HEK293T (cell line): ENCODE measurements around the gene TMEM117.

Experiments
- FOXA1 ChIP-seq: fragments of 450-650 bp; IDR thresholded peaks from 2 replicates; pipeline ENCODE4 v1.6.1; 2016; ENCODE audit warnings: mild to moderate bottlenecking
- NFRKB ChIP-seq: fragments of 450-650 bp; IDR thresholded peaks from 2 replicates; pipeline ENCODE4 v1.6.1; 2016; ENCODE audit warnings: mild to moderate bottlenecking, moderate library complexity
- TARDBP ChIP-seq: fragments of 450-650 bp; IDR thresholded peaks from 2 replicates; pipeline ENCODE4 v1.6.1; 2016

GRCh38 chr12:44117337-44117736 is 281.5 kb downstream of the TMEM117 start:
- TF ChIP-seq FOXA1 = no peak
- TF ChIP-seq NFRKB = no peak
- no peak for TF ChIP-seq TARDBP
